Measurements from ENCODE around the gene PERM1.
"Not testable (repeated sequence)": the region's sequence is repeated elsewhere in the genome, so short reads cannot be mapped to it uniquely, and the experiment has no call there.

DNA sequence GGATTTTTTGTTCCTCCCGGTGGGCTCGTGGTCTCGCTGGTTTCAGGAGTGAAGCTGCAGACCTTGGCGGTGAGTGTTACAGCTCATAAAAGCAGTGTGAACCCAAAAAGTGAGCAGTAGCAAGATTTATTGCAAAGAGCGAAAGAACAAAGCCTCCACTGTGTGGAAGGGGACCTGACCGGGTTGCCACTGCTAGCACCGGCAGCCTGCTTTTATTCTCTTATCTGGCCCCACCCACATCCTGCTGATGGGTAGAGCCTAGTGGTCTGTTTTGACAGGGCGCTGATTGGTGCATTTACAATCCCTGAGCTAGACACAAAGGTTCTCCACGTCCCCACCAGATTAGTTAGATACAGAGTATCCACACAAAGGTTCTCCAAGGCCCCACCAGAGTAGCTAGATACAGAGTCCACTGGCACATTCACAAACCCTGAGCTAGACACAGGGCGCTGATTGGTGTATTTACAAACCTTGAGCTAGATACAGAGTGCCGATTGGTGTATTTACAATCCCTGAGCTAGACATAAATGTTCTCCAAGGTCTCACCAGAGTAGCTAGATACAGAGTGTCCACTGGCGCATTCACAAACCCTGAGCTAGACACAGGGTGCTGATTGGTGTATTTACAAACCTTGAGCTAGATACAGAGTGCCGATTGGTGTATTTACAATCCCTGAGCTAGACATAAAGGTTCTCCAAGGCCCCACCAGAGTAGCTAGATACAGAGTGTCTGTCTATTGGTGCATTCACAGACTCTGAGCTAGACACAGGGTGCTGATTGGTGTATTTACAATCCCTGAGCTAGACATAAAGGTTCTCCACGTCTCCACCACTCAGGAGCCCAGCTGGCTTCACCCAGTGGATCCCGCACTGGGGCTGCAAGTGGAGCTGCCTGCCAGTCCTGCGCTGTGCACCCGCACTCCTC lies 35.8 kb upstream of the PERM1 start:
- TF ChIP-seq, protein P1, sequence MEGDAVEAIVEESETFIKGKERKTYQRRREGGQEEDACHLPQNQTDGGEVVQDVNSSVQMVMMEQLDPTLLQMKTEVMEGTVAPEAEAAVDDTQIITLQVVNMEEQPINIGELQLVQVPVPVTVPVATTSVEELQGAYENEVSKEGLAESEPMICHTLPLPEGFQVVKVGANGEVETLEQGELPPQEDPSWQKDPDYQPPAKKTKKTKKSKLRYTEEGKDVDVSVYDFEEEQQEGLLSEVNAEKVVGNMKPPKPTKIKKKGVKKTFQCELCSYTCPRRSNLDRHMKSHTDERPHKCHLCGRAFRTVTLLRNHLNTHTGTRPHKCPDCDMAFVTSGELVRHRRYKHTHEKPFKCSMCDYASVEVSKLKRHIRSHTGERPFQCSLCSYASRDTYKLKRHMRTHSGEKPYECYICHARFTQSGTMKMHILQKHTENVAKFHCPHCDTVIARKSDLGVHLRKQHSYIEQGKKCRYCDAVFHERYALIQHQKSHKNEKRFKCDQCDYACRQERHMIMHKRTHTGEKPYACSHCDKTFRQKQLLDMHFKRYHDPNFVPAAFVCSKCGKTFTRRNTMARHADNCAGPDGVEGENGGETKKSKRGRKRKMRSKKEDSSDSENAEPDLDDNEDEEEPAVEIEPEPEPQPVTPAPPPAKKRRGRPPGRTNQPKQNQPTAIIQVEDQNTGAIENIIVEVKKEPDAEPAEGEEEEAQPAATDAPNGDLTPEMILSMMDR (IDR thresholded peaks at IDR 0.05): not testable (repeated sequence)
- not testable (repeated sequence) for TF ChIP-seq POLR2A, POLR2AphosphoS5 (IDR thresholded peaks at IDR 0.05)
